HG03439 (cell line): ENCODE measurements around the gene FKBP2.
A peak's percentile ranks its signal among the peaks of the same experiment; 100 is the strongest.
"Not testable (repeated sequence)": the region's sequence is repeated elsewhere in the genome, so short reads cannot be mapped to it uniquely, and the experiment has no call there.

Source experiments
- ATAC-seq: cut with Tn5 transposase; IDR thresholded peaks from one replicate; pipeline ENCODE4 v1.9.1; 2021; ENCODE audit warnings: mild to moderate bottlenecking, moderate library complexity; ENCODE audit not compliant: unreplicated experiment

Gene FKBP2

DNA sequence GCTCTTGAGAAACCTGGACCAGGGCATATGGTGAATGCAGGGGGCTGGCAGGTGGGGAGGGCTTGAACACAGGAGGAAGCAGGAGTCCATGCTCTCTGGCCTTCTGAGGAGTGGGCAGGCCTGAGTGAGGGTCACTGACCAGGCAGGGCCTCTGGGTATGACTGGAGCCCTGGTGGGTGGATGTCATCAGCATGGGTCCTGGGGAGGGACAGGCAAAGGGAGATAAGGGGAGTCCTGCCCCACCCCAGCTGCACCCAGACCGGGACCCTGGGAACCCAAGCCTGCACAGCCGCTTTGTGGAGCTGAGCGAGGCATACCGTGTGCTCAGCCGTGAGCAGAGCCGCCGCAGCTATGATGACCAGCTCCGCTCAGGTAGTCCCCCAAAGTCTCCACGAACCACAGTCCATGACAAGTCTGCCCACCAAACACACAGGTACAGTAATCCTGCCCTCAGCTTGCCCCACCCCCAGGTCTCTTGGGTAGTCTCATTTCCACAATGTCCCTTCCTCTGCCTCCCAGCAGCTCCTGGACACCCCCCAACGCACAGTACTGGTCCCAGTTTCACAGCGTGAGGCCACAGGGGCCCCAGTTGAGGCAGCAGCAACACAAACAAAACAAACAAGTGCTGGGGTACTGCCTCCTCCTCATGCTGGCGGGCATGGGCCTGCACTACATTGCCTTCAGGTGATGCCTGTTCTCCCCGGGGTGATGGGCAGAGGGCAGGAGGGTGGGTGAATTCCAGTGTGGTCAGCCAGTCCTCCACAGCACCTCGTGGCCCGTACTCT lies 8.5 kb upstream of the FKBP2 start:
- no peak for ATAC-seq

DNA sequence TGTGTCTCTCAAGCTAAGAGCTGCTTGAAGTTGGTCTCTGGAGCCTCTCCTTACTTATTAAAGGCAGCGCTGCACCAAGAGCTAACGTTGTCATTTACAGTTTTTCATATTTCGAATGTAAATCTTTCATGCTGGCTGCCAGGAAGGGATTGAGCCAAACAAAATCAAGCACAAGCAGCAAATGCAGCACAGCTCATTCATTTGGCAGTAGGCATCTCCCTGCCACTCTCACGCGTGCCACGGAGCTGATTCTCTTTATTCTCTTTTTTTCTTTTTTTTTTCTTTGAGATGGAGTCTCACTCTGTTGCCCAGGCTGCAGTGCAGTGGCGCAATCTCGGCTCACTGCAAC lies 8.0 kb upstream of the FKBP2 start:
- no peak for ATAC-seq

GRCh38 chr11:64233913-64234586 lies 6.8 kb upstream of the FKBP2 start, which contains the start of gene VEGFB:
VEGFB (plus strand) TSS chr11:64234584; CDS start chr11:64234834, 250 bp downstream.
- peak; percentile 29 for ATAC-seq

GRCh38 chr11:64234647-64235379 lies 6.1 kb upstream of the FKBP2 start:
- peak; percentile 18 for ATAC-seq

DNA sequence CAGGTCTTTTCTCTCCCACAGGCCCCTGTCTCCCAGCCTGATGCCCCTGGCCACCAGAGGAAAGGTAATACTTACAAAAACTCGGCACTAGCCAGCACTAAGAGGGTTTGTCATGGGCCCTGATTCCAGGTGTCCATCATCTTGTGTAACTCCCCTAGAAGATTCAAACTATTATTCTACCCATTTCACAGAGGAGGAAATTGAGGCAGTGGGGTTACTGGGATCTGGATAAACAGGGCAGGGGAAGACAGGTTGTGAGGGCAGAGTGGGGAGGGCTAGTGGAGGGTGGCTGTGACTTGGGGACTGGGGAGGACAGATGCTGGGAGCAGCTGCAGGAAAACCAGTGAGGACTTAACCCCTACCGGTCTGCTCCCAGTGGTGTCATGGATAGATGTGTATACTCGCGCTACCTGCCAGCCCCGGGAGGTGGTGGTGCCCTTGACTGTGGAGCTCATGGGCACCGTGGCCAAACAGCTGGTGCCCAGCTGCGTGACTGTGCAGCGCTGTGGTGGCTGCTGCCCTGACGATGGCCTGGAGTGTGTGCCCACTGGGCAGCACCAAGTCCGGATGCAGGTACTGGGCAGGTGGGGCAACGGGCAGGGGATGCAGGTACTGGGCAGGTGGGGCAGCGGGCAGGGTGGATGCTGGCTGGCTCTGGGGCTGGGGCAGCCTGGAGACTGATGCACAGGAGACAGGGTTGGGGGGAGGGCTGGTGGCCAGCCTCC lies 5.3 kb upstream of the FKBP2 start:
- ATAC-seq: no peak

GRCh38 chr11:64237484-64237951 lies 3.4 kb upstream of the FKBP2 start:
- ATAC-seq: no peak

- ATAC-seq: no peak
Observed at GRCh38 chr11:64238076-64238475, 2.8 kb upstream of the FKBP2 start.

GRCh38 chr11:64238999-64239398 lies 1.9 kb upstream of the FKBP2 start:
- no peak for ATAC-seq

DNA sequence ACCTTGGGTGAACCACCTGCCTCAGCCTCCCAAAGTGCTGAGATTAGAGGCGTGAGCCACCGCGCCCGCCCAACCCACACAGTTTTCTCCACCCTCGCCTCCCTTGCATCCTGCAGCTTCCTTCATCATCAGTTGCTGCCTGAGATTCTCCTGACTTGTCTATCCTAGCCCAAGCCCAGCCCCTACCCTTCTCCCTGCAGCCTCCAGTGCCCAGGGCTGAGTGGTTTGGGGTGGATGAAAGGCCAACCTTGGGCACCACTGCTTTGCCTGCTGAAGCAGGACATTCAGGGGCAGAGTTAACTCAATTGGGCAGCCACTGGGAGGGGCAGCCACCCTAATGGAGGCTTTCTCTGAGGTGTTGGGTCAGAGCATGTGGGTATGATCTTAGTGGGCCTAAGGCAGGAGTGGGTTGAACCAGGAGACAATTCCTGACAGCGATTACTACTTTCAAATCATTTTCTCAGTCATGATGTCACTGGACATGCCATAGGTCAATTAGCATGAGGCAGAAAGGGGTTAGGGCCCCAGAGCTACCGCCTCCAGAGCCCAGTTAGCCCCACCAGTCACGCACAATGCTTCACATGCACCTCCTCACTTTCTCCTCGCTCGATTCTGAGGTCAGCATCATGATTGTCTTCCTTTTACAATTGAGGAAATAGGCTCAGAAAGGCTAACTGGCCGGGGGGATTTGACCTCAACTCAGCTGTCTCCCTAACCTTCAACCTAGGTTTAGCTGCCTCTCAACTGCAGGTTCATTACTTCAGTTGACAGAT lies 1.0 kb upstream of the FKBP2 start:
- no peak for ATAC-seq

DNA sequence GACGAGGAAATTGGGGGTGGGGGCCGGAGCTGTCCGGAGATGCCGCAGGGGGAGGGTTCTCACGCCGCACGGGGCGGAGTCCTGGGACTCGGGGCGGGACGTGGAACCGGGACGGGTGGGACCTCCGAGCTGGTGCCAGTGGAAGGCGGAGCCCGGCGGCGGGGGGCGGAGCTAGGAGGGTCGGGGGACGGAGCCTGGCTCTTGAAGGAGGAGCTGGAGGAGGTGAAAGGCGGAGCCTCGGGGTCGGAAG lies 271 bp downstream of the FKBP2 start:
- peak; percentile 56 for ATAC-seq

DNA sequence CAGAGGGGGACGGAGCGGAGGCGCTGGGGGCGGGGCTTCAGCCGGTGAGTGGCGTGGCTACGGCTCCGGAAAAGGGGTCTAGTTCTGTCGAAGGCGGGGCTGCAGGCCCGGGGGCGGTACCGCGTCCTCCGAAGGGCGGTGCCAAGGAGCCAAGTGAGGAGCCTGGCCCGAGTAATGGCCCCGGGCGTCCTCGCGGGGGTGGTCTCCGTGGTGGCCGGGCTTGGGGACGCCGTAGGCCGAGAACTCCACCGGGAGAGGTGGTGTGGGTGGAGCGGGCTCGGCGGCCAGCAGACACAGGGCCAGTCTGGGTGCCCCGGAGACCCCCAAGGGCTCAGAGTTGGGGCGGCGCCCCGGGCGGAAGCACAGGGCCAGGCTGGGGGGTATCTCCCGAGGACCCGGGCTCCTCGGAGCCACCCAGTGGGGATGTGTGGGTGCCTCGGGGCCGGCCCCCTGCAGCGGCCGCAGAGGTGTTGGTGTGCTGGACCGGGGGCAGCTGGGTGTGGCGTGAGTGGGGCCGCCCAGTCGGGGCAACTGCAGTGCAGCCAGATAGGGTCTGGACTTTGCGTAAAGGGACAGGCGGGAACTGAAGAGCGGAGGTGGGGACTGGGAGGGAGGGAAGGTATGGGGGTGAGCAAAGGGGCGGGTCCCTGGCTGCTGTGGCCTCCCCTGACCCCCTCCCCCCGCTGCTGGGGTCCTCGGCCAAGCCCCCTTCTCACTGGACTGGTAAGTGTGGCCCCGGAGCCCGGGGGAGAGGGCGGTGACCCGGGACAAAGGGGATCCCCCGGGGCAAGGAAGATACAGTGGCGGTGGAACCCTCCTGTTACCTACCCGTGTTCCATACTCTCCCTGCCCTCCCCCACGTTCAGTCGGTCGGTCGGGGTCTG lies 838 bp downstream of the FKBP2 start:
- peak; percentile 13 for ATAC-seq

DNA sequence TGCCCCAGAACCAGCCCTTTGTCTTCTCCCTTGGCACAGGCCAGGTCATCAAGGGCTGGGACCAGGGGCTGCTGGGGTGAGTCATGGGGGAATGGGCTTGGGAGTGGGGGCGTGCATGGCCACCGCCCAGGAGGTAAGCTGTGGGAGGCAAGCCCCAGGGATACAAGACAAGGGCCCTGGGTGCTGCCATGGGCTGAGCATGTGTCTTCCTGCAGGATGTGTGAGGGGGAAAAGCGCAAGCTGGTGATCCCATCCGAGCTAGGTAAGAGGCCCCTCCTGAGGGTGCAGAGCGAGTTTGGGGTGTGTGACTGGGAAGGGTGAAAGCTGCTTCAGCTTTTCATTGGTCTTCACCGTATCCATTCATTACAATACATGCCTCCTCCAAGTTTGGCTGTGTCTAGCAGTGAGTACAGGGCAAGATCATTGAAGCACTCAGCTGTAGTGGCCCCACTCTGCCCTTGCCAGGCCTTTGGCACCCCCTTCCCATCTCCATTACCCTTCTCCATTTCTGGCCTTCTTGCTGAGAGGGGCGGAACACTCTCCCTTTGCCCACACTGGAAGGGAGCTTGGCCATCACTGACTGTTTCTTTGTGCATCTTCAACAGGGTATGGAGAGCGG lies 2.5 kb downstream of the FKBP2 start:
- no peak for ATAC-seq

DNA sequence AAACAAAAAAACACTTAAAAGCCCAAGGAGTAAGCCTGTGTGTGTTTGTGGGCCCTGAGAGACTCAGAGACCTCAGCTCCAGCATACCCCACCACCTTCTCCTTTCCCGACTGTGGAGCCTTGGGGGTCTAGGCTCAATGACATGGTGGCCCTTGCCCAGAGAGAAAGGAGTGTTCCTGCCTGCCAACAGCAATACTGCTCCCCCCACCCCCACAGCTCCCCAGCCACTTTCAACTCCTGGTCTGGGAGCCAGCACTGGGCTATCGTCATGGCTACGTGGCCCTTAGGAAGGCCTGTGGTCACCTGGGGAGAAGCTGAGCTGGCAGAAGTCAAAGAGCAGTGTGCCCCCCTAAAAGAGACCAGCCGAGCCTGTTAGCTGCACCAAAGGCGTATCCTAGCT lies 3.2 kb downstream of the FKBP2 start:
- ATAC-seq: no peak

GRCh38 chr11:64244966-64245365 lies 4.1 kb downstream of the FKBP2 start:
- ATAC-seq: no peak

DNA sequence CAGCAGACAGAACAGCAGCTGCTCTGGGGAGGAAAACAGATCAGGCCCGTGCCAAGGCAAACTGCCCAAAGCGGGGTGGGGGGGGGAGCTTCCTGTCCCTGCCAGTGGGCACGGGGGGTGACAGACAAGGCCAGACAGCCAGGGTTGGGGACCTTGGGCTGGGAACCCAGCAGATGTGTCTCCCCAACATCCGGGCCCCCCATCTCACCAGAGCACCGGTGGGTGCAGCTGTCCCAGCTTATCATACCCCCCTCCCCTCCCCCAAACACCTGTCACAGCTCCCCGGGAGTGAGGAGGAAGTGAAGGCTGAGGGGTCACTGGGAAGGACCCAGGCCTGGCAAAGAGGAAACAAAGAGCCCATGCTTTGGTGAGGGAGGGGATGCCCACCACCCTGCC lies 4.5 kb downstream of the FKBP2 start:
- no peak for ATAC-seq

DNA sequence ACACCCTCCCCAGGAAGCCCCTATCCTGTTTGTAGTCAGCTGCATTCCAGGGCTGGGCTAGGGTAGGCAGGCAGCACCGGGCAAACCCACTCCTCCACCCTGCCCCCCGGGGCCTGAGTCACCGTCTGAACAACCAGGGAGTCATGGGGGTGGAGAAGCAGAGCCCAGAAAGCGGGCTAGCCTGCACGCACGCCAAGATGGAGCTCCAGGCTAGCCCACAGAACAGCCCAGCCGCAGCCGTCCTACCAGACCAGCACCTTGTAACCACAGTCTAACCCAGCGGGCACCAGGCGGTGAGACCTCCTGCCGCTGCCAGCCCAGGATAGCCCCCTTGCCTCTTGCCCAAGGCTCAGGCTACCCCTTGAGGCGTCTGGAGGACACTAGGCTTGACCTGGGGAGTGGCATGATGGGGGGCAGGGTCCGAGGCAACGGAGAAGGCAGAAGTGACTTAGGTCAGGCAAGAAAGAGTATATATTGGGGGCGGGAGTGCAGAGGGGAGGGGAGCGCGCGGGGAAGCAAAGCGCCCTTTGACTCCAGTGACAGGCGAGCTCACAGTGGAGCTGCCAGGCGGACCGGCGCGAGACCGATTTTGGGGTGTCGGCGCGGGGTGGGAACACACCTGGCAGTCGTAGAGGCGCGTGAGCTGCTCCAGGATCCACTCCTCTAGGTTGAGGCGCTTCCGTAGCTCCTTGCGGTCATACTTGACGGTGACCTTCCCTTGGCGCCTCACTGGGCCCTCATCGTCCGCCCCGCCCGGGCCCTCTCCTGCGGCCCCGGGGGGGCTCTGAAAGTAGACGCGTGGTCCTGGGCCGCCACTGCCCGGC lies 5.1 kb downstream of the FKBP2 start:
- no peak for ATAC-seq

DNA sequence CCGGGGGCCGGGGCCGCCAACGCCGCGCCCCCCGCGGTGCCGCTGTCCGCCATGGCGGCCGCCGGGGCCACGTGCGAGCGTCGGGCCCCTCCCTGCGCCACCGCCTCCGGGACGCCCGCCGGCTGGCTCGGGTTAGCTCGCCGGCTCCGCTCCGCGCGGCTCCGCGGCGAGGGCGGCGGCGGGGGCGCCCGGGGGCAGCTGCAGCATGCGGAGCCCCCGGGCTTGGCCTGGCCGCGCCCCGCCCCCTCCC lies 5.7 kb downstream of the FKBP2 start:
- ATAC-seq: not testable (repeated sequence)

GRCh38 chr11:64246871-64247728 lies 6.2 kb downstream of the FKBP2 start, which contains the start of gene PPP1R14B:
PPP1R14B (minus strand) TSS chr11:64246943; CDS start chr11:64246673, 270 bp downstream.
- ATAC-seq: no peak
